GM19397 (cell line): ENCODE data around the gene SENP8.
"Not testable (repeated sequence)": the region's sequence is repeated elsewhere in the genome, so short reads cannot be mapped to it uniquely, and the experiment has no call there.

Source experiments
- ATAC-seq: cut with Tn5 transposase; IDR thresholded peaks from one replicate; pipeline ENCODE4 v1.9.1; 2021; ENCODE audit warnings: mild to moderate bottlenecking, moderate library complexity; ENCODE audit not compliant: unreplicated experiment

The SENP8 gene

GRCh38 chr15:72154316-72154715 is 36.1 kb downstream of the SENP8 start:
- ATAC-seq: no peak

DNA sequence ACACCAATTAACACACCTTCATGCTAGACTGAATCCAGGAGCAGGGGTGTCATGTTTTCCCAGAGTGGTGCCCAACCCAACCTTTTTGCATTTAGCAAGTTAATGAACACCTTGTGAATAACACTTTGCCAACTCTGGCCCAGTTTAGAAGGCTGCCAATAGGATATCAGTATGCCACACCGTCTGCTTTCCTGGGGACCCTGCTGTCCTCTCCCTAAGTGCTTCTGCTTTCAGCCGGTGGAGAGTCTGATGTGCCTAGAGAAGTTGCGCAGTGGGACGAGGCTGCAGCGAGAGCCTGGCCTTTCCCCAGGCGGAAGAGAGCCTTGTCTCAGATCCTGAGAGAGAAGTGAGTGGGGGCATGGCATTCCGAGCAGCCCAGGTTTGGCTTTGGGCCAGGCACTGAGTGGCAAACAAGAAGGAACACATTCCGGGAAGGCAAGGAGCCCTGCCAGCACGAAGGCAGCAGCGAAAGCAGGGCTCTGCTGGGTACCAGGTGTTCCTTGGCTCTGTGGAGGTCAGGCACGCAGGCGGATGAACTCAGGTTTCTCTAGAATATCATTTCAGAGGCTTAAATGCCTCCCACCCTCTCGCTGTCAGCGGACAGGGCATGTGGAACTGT is 36.9 kb downstream of the SENP8 start:
- no peak for ATAC-seq

DNA sequence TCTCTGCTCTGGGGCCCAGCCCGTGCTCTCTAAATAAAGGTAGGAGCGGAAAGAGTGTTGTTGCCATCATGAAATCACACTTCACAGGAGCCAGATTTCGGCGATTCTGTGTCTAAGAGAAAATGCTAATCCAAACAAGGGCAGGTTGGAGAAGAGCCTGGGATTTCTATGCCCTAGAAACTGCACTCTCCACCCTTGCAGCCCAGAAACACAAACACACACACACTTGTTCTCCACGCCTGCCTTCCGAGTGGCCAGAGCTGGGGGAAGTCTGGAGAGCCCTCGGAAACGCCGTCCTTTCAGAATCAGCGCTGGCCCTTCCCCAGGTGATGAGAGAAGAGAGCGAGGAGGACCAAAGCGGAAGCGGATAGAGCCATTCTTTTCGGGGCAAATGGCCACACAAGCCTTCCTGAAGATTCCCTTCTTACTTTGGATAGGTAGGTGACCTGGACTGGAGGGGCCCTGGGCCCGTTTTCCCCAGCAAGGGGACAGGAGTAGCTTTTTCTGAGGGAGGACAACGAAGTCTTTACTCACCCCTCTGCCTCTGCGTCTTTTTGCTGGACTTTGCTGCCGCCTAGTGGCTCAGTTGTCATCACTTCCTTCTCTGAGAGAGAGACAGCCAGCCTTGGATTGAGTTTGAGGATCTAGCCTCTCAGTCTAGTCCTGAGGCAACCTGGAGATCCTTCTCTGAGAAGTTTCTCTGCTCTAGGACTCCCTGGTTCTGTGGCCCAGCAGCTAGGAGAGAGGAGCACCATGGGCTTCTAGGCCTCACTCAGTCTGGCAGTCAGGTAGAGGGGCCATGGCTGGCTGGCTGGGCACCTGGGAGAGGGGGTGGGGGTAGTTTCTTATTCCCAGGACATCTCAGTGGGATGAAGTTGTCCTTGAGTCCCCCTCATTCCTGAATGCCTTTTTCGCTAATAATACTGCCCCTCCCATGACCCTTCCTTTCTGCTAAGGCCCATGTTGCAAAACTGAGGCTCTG is 37.7 kb downstream of the SENP8 start:
- ATAC-seq: peak; percentile 64

- no peak for ATAC-seq
Measured at GRCh38 chr15:72156928-72157327, 38.7 kb downstream of the SENP8 start.

DNA sequence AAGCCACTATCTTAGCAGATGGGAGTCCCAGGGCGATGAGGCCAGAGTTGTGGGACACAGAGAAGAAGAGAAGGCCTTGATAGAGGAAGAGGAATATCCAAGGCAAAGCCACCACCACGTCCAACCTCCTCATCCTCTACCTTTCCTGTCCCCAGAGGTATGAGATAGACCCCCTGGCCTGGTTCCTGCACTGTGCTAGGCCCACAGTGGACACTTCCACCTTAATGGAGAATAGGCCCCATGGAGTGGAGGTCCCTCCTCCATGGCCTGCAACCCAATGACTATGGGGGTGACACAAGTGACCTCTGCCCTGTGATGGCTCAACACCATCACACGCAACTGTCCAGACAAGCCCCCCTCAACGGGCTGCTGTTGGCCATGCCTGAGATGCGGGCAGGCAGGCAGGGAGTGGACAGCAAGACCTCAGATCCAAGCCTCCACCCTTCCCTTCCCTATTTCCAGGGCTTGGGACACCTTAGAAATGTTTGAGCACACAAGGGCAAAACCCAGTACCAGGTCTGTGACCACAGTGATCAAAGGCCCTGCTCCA is 42.6 kb downstream of the SENP8 start:
- no peak for ATAC-seq

DNA sequence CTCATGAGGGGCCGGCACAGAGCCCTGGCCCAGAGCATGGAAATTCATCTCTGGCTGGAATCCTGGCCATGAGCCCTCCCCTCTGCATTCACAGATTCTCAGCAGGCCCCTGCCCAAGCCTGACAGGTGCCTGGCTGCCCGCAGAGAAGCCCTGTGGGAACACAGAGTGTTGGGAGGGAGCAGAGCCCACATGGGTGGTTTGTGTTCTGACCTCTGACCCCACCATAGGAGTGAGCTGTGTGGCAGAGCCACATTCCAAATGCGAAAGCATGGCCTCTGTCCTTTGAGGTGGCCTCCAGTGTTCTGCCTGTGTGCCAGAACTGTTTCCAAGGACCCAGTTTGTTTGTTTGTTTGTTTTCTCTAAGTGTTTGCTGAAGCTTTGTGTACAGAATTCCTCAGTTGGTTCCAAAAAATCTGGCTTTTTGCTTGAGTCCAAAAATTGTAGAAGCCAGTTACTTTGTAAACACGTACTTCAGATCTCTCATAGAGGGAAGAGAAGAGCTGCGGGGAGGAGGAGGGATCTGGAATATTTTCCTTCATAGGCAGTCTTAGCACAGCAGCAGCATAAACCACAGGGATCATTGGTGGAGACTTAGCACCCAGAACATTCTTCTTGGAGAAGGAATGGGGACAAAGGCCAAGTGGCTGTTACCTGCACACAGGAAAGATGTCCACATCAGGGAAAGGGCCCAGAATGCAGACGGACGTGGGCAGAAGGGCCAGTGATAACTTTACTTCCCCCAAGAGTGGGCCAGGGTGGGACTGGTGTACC is 43.3 kb downstream of the SENP8 start:
- ATAC-seq: no peak

DNA sequence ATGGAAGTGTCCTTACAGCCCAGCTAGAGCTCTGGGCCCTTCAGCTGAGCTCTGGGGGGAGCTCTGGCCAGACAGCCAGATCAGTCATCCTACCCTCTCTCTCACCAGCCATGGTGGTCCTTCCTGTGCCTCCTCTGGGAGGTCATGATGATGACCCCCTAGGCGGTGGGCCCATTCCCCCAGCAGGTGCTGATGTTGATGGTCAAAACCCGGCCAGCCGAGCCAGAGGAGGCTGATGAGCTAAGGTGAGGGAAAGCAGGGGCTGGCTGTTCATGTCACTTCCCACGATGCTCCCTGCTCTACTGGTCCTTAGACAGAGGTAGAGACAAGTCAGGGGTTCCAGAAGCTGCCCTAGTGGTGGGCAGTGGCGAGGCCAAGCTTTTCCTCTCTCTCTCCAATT is 44.4 kb downstream of the SENP8 start:
- no peak for ATAC-seq

DNA sequence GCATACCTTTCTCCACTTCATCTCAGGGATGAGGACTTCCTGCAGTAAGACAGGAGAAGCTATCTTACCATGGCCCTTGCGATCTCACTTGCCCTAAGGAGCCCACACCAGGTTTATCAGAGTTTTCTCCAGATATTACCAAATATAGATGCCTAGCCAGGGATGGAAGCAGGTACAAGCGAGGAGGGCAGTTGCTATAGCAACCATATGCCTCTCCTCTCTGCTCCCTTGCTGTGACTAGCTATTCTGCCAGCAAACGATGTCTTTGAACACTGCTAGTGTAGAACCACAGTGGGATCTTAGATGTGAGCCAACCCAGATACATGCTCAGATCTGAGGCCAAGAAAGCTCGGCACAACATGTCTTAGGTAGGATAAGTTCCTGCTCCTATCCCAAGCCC is 45.5 kb downstream of the SENP8 start:
- no peak for ATAC-seq

DNA sequence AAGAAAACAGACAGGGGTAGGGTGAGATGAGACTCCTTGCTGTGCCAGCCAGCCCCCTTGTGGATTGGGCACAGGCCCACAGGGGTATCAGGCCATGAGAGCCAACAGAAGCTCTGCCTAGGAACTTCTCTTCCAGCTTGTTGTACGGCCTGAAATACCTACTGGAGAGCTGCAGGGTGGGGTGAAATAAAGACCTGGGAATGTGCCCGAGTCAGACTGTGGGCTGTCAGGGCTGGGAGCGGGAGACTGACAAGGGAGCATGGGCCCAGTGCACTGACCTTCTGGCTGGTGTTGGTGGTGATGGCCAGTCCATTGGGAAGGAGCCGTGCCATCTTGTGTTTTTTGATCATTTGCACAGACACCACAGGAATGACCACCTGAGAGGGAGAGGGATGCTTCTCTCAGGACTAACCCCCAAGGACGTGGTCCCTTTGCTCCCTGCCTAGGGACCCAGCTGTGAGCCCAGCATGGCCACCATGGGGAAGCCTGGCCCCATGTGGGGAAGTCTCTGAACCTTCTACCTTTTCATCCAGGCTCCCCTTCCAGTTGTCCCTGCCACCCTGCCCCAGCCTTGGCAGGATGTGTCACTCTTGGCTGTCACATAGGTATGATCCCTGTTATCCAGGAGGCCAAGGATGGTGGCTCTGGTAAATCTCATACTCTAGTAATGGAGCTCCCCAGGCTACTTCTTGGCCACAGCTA is 48.7 kb downstream of the SENP8 start:
- no peak for ATAC-seq

GRCh38 chr15:72167445-72167844 is 49.2 kb downstream of the SENP8 start:
- no peak for ATAC-seq

- no peak for ATAC-seq
Measured at GRCh38 chr15:72168131-72168807, 50.1 kb downstream of the SENP8 start.

DNA sequence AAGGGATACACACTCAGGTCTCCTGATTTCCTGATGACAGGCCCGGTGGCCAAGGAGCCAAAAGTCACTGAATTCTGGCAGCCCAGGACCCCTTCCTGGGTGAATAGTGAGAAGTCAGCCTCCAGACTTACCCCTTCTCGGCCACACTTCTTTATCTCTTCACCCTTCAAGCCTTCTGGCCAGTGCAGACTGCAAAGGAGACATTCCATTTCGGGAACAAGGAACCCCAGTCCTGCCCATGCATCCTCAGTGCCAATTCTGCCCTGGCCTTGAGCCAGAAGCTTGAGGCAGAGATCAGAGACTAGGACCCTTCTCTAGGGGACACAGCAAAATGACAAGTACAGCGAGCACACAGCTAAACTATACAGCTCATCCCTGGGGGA is 50.6 kb downstream of the SENP8 start:
- no peak for ATAC-seq

DNA sequence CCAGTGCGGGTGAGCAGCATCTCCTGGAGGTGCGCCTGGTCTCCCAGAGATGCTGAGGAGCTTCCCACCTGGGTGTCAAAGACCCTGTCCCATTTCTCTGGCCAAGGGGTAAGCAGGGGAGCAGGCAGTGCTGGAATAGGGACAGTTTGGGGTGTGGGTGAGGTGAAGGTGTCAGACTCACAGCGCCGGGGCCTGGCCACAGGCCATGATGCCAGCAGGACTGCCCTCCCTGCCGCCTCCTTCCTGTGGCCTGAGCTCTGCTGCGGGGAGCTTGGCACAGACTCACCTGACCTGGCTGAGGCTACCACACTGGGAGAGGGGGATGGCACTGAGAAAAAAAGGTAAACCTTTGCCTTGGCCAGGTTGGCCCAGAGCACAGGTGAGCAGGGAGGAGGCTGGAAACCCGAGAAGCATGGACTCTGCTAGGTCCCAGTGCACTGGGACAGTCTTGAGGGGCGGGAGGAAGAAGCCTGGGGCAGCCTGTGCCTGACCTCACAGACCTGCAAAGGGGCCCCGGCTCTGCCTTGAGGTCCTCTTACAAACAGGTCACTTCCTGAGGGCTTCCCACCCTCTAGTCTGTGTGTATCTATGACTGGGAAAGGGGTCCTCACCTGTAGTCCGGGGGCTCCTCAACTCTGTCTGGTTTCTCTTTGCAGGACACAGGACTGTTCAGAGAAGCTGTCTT is 51.2 kb downstream of the SENP8 start:
- no peak for ATAC-seq

- ATAC-seq: no peak
Measured at GRCh38 chr15:72169921-72170611, 51.9 kb downstream of the SENP8 start.

- no peak for ATAC-seq
Measured at GRCh38 chr15:72170691-72171090, 52.5 kb downstream of the SENP8 start.

DNA sequence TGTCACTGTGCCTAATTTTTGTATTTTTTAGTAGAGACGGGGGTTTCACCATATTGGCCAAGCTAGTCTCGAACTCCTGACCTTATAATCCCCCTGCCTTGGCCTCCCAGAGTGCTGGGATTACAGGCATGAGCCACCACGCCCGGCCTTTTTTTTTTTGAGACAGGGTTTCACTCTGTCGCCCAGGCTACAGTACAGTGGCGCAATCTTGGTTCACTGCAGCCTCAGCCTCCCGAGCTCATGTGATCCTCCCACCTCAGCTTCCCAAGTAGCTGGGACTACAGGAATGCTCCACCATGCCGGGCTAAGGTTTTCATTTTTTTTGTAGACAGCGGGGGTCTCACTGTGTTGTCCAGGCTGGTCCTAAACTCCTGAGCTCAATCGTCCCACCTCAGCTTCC is 53.8 kb downstream of the SENP8 start:
- ATAC-seq: not testable (repeated sequence)

DNA sequence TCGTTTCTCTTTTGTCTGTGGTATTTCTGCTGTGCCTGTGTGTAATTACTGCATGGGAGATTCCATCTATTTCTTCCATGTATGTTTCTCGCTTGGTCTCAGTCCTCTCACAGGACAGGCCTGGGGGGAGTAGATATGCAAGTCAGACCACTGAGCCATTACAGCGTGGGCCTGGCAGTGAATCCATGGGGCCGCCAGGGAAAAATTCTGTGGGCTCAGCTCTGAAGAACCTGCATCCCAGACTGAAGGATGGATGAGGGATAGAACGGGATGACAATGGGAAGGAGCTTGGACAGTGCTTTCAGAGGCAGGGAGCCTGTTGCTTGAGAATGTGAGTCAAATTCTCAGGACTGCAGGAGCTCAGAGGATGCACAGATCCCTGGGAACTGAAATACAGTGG is 54.6 kb downstream of the SENP8 start:
- no peak for ATAC-seq

GRCh38 chr15:72173401-72173800 is 55.2 kb downstream of the SENP8 start:
- ATAC-seq: no peak
